Hematopoietic multipotent progenitor cell treated with erythropoietin and hydrocortisone succinate and interleukin-3 and kit ligand, for 8 days (in vitro differentiated cells): Measurements from ENCODE around the gene MVB12B.
"Not testable (repeated sequence)": the region's sequence is repeated elsewhere in the genome, so short reads cannot be mapped to it uniquely, and the experiment has no call there.

ENCODE experiments used
- DNase-seq: peaks from one replicate; pipeline ENCODE4 v3.0.0-alpha.2; 2015

Gene MVB12B, protein sequence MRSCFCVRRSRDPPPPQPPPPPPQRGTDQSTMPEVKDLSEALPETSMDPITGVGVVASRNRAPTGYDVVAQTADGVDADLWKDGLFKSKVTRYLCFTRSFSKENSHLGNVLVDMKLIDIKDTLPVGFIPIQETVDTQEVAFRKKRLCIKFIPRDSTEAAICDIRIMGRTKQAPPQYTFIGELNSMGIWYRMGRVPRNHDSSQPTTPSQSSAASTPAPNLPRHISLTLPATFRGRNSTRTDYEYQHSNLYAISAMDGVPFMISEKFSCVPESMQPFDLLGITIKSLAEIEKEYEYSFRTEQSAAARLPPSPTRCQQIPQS

DNA sequence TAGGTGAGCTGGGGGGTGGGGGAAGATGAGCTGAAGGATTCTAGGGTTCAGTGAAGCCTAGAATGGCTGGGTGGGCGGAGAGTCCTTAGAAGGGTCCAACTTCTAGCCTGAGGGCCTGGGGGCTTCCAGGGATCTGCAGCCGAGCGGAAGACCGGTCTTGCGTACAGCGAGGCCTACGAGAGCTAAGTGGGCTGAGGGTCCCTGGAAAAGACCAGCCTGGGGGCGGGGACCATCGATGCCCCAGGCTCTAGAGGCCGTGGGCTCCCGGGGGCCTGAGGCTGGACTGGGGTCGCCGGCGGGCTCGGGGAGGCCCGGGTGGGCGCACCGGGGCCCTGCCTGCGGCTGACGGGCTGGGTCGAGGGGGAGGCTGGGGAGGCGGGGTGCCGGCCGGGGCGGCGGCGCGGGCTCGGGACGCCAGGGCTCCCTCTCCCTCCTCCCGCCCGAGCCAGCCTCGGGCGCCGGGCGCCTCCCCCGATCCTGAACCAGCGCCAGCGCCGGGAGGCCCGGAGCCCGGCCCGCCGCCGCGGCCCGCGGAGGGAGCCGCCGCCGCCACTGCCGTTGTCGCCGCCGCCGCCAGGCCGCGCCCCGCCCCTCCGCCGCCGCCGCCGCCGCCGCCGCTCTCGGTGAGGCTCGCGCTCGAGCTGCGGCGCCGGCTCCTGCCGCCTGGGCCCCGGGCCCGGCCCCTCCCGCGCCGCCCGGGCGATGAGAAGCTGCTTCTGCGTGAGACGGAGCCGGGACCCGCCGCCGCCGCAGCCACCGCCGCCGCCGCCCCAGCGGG is at the start of gene MVB12B:
Gene MVB12B (plus strand): TSS at position 602 of the 778 bp plus-strand sequence. CDS start 101 bp downstream, at position 703.
- DNase-seq, result peak; percentile 12

DNA sequence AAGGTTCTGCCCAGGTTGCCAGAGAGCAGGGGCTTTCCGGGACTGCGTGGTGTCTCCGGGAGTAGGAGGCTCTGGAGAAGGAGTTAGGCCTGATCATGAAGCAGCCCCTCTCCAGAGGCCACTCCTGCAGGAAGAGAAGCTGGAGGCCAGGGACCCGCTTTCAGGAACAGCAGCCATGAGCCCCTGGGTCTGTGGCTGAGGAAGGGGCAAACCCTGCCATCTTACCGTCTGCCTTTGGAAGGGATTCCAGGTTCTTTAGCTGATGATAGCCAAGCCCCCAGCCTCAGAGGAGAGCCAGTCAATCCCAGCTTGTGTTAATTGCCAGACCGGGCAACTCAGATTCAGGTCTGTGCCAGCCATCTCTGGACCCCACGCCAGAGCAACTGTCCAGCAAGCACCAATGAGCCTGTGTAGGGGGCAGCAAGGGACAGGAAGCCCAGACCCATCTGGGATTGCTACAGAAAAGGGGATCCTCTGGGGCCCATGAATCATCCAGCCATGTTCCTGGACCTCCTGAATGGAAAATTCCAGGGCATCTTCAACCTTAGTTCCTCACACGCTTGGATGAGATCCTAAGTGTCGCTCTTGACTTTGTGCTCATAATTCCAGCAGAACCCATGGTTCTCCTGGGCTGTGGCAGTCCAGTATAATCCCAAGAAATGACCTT is 42.7 kb upstream of the MVB12B start:
- DNase-seq, result no peak

DNA sequence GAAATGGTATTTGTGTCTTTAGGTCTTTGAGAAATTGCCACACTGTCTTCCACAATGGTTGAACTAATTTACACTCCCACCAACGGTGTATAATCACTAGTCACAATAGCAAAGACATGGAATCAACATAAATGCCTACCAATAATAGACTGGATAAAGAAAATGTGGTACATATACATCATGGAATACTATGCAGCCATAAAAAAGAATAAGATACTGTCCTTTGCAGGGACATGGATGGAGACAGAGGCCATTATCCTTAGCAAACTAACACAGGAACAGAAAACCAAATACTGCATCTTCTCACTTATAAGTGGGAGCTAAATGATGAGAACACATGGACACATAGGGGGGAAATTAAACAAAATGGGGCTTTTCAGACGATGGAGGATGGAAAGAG is 41.0 kb upstream of the MVB12B start:
- not testable (repeated sequence) for DNase-seq

DNA sequence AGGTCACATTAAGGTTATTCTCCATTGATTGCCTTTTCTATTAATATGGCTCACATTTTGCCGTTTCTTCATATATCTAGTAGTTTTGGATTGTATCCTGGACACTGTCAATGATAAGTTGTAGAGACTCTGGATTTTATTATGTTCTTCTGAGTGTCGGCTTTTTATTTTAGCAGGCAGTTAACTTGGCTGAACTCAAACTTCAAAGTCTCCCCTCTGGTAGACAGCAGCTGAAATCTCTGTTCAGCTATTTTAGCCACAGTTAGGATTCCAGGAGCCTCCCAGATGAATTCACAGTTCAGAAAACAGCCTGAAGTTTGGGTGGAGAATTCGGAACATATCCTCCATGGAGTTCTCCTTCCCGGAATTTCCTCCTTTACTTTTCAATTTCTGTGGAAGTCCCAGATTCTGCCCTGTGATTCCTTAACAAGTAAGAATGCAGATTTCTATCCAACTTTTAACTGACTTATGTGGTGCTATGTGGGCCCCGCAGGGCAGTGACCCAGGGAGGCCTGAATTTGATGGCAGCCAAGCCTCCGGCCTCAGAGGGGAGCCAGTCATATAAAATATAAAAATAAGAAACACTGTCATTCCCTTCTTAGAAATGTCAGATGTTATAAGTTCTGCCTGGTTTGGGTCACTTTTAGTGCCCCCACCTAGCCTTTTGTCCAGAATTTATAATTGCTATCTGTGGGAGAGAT is 39.3 kb upstream of the MVB12B start:
- no peak for DNase-seq

DNA sequence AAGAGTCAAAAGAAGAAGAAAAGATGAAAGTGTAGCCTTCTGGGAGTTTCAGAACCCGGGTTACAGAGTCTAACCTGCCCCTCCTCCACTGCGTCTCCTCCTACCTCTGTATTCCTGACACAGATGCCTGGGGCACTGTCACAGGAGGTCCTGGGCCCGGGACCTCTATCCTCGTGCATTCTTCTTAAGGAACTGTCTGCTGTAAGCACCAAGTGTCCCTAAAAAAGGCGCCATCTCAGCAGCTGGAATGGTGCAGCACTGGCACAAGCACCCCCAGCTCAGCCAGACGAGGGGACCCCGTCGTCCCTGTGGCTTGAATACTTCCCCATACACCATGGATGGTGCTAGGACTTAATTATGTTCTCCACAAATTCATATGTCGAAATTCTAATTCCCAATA is 35.8 kb upstream of the MVB12B start:
- DNase-seq, result no peak

DNA sequence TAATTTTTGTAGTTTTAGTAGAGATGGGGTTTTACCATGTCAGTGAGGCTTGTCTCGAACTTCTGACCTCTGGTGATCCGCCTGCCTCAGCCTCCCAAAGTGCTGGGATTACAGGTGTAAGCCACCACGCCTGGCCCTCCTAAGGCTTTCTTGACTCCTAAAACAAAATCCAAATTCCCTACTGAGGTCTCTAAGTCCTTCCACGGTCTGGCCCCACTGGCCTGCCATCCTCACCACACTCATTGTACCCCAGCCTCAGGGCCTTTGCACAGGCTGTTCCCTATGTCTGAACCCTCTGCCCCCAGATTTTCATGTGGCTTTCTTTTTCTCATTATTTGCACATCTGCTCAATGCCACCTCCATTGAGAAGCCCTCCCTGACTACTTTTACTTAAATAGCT is 34.7 kb upstream of the MVB12B start:
- DNase-seq, result no peak

DNA sequence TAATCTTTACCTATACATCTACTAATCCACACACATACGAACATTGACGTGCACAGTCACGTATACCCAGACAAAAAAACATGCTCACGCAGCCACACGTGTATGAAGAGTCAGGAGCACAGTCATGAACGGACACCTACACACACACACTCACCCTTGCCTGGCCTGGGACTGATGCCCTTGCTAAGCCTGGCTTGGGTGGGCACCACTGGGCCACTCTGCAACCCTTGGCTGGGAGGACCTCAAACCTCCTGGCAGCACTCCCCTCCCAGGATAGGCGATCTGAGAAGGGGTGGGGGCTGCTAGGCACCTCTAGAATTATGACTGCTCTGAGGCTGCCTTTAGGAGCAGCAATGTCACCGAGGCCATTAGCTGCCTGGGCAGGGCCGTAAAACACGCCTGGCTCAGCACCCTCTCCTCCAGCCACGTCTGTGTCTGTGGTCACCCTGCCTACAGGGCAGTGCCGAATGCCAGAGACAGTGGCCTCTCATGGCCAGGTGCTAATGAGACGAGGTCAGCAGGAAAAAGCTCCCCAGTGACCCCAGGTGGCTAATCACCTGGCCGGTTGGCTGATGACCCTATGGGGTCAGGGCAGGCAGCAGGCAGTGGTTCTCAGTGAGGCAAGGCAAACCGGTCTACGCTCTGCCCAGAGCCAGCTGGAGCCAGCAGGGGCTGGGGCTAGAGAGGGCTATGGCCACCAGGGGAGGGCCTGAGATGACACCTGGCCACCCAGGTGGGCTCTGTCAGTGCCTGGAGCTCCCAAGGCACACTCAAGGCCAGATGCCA is 33.7 kb upstream of the MVB12B start:
- DNase-seq, result no peak

DNA sequence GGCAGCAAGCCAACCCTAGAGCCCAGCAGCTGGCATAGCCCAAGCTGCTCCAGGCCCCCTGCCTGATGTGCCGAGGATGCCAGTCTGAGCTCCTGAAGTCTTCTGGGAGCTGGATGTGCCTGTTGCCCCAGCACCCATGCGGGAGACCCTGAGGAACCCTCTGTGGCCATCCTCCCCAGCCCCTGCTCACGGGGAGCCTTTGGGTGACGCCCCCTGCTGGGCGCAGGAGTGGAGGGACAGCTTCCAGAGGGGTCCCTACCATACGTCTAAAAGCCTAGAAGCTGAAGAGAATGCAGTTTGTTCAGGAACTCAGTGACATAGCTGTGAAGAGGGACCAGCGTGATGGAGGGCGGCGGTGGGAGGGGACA is 33.1 kb upstream of the MVB12B start:
- DNase-seq, result peak; percentile 2

DNA sequence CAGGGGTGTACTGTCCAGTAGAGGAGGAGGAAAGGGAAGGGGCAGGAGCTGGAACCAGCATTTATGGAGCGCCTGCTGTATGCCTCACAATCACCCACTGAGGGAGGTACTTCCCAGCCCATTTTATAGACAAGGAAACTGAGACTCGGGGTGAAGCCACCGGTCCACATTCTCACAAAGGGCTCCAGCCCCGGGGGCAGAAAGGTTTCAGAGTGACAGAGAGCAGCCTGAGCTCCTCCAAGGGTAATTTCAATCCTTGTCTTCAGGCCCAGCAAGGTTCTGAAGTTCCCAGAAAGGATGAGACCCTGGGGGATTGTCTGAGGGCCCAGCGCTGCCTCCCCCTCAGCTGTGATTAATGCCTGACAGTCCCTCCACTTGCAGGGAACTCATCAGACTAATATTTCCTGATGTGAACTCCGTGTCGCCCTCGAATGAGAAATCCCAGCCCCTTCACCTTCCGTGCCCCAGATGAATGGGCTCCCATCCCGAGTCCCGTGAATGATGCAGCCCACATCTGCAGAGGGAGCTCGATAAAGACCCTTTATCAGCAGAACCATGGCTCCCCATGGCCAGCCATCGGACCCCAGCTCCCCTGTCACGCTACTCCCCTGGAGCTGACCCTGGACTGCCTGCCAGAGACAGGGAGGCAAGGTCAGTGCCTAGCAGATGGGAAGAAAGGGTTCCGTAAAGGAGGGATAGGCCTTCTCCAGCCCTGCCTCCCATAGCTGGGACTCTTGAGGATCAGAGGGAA is 32.1 kb upstream of the MVB12B start:
- DNase-seq, result no peak

DNA sequence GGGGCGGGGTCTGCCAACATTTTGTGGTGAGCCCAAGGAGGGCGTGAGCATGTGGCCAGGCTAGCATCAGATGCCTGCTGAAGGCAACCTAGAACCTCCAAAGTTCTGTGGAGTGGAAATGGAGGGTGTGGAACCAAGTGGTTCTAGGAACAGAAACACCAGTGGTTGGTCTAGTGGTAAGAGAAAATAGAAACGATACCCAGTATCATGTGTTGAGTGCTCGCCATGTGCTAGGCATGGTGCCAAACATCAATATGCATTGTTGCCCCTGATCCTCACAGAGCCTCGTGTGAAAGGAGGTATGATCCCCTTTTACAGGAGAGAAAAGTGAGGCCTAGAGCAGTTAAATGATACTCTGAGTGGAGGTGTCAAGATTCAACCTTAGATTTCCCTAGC is 31.5 kb upstream of the MVB12B start:
- DNase-seq, result no peak

DNA sequence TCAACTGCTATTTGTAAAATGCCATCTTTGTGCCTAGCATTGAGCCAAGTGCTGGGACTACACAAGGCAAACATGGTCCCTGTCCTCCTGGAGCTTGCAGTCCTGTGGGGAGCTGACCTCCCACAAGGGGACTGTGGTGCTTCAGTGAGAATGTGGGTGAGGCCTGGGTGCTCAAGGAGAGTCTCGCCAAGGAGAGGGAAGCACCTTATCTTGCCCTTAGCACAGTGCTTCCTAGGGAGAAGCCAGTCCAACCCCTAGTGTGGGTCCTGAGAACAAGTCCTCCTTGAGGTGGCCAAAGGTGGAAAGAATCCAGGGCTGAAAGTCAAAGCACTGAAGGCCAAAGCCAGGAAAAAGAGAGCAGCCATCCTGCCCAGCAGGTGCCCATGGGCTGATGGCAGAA is 31.1 kb upstream of the MVB12B start:
- DNase-seq, result no peak

DNA sequence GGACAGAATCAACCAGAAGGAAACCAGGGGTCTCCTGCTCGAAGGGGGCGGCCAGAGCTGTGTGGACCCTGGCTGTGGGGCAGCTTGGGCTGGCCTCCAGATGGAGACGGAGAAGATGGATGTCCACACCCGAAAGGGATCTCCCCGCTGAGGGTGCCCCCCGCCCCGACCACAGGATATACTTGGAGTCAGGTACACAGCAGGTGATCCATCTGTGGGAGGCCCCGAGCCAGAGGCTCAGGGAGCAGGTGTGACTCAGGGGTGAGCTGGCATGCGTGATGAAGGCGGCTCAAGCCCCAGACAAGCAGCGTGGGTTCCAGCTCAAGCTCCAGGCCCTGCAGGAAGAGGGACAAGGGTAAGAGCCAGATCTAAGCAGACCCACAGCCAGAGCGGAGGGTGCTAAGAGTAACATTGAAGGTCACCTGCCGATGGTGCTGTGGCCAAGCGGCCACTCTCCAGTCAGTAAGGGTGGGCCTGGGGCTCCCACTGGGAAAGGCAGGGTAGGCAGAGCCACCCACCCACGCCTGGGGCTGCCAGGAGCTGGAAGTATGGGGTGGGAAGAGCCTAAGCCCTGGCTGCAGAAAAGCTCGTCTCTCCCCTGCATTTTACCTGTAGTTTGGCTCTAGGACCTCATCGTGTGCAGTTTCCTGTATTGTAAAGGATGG is 30.6 kb upstream of the MVB12B start:
- DNase-seq, result no peak

DNA sequence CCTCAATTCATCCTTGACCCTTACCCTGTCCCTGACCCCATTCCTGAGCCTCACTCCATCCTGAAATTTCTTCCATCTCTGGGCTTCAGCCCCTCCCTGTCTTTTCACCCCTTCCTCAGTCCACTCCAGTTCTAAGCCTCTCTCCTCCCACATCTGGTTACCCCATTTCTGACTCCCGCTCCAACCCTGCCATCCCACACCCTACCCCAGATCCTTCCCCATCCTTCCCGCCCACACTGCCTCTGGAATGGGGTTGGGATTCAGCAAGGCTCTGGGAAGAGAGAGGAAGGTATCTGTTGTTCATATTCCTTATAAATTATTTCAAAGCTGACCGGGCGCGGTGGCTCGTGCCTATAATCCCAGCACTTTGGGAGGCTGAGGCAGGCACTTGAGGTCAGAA is 29.9 kb upstream of the MVB12B start:
- no peak for DNase-seq

DNA sequence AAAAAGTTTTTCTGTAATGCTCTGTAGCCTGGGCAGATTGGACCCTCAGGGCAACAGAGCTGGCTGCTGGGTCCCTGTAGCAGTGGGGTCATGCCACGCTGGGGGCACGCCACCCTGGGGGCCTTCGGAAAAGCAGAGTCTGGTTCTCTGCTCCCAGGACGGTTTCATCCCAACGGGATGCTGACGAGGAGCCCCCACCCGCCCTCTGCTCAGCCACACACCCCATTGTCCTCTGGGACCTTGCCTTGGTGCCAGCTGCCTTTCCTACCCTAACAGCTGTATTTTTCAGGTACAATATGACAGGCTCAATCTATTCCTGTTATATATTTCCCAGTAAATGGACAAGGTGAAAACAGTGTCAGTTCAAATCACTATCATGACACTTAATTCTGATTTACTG is 29.0 kb upstream of the MVB12B start:
- DNase-seq, result no peak

DNA sequence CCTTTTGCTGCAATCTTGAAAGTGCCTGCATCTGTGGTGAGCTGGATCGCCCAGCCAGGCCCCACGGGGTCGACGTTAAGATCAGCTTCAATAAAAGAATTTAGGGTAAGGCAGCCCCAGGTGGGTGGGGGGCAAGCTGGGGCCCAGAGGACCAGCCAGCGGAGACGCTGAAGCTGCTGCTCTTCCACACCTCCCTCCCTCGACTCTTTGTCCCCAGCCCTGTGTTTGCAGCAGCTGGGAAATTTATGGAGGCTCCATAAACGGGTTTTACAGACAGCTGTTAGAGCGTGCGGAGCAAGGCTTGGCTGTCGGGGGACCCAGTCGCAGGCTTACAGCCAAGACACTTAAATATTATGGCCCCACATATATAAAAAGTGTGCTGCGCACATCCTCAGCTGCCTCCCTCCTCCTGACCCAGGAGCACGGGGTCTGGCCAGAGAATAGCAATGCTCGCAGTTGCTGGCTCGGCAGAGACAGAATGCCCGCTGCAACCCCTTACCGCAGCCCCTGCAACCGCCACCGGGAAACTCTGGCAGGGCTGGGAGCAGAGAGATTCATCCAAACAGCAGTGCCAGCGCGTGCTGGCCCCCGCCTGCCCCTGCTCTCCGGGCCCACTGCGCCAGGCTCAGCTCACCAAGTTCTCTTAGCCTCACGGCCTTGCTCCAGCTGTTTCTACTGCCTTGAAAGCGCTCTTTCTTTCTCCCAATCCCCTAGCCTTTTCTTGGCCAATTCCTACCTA is 28.4 kb upstream of the MVB12B start:
- no peak for DNase-seq

DNA sequence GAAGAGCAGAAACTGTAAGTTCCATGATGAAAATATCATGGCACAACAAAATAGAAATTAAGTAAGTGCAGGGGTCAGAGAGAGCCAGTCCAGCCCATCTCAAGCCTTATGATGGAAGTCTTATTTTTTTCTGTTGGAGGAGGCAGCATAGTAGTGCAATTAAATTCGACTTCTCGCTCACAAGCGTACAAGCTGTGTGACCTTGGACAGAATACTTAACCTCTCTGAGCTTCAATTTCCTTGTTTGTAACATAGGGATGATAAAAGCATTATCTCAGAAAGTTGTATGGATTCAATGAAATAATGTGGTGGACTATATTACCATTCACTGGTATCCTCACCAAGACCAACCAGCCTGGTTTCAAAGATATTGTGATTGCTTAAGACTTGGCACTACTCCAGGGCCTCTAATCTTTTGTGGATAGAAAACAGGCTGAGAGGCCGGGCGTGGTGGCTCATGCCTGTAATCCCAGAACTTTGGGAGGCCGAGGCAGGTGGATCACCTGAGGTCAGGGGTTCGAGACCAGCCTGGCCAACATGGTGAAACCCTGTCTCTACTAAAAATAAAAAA is 26.8 kb upstream of the MVB12B start:
- DNase-seq, result peak; percentile 55

DNA sequence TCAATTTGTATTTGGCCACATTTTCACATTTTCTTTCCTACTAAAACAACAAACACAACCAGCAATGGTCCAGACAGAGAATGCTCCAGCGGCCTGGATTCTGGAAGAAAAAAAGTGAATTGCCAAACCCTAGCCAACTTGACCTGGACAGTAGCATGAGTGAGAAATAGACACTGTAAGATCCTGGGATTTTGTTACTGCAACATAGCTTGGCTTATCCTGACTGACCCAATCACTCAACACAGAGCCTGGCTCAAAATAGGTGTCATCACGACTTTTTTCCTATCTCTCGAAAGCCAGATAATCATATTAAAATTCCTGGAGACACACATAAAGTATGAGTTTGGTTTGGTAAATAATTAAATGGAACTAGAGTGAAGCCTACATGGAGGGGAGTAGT is 25.4 kb upstream of the MVB12B start:
- DNase-seq, result no peak

DNA sequence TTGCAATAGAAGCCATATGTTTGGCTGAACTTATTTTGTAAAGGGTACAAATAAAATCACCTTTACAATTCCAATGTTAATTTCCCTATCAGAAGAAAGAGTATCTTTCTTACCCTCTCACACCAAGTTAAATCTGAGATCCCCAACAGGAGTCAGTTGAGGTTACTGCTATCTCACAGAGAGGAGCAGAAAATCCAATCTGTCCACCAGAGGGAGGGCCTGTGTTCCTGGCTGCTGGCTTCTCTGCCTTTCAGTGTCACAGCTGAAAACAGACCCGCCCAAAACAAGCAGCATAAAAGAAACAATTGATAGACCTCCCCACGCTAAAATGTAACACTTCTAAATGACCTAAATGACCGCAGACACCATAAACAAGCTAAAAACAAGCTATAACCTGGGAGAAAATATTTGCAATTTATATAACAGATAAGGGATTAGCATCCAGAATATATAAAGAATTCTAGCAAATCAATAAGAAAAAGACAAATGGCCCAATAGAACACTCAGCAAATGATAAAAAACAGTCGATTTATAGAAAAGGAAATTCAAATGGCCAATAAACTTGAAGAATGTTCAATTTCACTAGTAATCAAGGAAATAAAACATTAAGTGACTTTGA is 24.5 kb upstream of the MVB12B start:
- peak; percentile 58 for DNase-seq

DNA sequence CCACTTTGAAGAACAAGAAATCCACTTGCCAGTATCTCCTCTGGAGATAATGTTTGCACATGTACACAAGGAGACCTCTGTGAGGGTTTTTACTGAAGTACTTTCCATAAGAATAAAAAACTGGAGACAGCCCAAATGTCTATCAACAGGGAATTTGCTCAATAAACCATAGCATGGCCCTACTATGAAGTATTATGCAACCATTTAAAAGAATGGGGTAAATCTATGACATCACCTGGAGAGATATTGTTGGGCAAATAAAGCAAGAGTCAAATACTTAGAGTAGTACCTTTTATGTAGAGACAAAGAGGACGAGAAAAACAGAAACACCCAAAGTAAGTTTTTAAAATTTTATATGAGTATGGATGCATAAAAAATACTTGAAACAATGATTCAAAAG is 23.9 kb upstream of the MVB12B start:
- no peak for DNase-seq

DNA sequence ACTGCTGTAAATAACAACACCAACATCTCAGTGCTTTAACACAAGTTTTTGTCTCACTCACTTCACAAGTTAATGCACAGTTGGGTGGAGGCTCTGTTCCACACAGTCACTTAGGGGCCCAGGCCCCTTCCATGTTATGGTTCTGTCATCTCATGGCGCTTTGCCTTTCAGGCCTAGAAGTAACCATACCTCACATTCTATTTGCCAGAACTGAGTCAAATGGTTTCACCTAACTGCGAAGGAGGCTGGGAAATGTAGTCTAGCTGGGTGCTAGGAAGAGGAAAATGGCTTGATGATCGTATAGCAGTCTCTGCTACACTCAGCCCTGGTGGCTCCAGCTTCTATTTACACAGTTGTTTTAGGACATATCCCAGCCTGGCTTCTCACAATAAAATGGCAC is 23.1 kb upstream of the MVB12B start:
- DNase-seq, result no peak
